GM18873 (cell line): ENCODE results near the gene NAIP.
"Not testable (repeated sequence)": the region's sequence is repeated elsewhere in the genome, so short reads cannot be mapped to it uniquely, and the experiment has no call there.

ENCODE experiments used
- ATAC-seq: cut with Tn5 transposase; IDR thresholded peaks from one replicate; pipeline ENCODE4 v1.9.1; 2021; ENCODE audit warnings: mild to moderate bottlenecking, moderate library complexity, moderate number of reproducible peaks; ENCODE audit not compliant: unreplicated experiment, low FRiP score

Gene NAIP

DNA sequence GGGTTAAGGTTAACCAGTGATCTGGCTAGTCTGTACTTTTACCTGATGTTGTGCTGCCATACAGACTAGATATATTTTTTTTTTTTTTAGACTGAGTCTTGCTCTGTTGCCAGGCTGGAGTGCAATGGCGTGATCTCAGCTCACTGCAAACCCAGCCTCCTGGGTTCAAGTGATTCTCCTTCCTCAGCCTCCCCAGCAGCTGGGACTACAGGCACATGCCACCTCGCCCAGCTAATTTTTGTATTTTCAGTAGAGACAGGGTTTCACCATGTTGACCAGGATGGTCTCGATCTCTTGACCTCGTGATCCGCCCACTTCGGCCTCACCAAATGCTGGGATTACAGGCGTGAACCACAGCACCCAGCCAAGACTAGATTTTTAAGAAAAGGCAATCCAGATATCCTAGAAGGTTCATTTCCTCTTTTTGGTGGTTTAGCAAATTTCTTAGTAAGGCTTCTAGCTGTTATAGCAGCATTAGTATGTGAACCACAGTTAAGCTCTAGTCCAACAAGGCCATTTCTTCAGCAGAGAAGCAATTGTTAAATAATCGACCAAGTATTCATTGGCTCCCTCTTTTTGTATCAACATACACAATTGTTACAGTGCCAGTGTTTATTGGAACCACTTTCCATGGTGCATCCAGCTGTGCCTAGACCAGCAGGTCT lies at the start of gene NAIP:
NAIP (minus strand) TSS at position 51 of the 665 bp plus-strand sequence. CDS start 12,424 bp downstream, outside the sequence.
- ATAC-seq, result not testable (repeated sequence)

GRCh38 chr5:71067262-71067928 lies 42.3 kb upstream of the NAIP start, which contains the start of gene GTF2H2:
TSS of gene GTF2H2 (minus strand) at chr5:71067676. CDS start at chr5:71062763, 4,913 bp downstream.
- ATAC-seq, result peak; percentile 88

- not testable (repeated sequence) for ATAC-seq
Measured at GRCh38 chr5:71061322-71061721, 36.2 kb upstream of the NAIP start.

GRCh38 chr5:71059426-71059825 lies 34.3 kb upstream of the NAIP start:
- not testable (repeated sequence) for ATAC-seq

GRCh38 chr5:71044808-71045207 lies 19.7 kb upstream of the NAIP start:
- ATAC-seq, result not testable (repeated sequence)

DNA sequence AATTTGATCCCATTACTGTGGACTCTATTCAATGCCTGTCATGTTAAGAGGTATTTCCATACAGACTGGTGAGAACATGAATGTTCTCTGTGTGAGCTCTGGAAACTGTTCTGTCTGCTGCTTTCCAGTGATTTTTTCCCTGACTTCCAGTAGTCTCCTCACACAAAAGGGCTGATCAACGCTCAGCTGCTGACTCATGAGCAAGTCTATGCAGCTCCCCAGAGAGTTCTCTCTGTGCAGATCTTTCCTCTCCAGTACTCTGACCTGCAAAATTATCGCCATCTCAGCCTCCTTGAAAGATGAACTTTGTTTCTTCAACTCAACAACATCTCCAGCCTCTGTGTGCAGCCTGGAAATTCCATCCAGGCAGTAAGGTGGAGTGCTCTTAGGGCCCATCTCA lies 19.0 kb upstream of the NAIP start:
- ATAC-seq, result not testable (repeated sequence)

DNA sequence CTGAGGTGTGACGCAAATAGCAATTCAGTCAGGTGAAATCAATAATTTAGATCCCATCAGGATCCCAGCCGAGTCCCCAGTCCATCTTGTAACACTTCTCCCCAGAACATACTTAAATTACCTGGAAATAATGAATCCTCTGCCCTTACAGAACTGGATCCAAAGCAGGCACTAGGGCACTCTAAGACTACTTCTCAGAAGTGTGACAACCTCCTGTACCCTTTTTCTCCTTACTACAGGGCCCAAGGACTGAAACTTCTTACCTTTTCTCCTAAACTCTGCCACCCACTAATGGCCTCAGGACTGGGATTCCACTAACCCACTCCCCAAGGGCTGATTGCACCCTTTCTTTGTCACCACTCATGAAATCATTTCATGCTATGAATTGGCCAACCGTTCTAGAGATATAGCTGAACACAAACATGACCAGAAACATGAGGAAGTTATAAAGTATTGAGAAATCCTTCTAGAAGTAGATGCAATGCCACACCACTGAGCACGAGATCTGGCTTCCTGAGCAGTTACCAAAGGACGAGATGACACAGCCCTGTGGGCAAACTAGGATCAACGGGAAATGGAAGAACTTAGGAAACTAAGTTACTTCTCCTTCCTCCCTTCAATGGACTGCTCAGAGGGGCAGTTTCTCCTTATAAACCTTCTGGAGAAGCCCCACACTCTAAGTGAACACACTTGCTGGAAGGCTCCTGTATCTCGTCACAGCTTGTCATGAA lies 6.1 kb upstream of the NAIP start:
- ATAC-seq, result not testable (repeated sequence)

GRCh38 chr5:71020643-71021042 lies 4.5 kb downstream of the NAIP start:
- ATAC-seq, result not testable (repeated sequence)

DNA sequence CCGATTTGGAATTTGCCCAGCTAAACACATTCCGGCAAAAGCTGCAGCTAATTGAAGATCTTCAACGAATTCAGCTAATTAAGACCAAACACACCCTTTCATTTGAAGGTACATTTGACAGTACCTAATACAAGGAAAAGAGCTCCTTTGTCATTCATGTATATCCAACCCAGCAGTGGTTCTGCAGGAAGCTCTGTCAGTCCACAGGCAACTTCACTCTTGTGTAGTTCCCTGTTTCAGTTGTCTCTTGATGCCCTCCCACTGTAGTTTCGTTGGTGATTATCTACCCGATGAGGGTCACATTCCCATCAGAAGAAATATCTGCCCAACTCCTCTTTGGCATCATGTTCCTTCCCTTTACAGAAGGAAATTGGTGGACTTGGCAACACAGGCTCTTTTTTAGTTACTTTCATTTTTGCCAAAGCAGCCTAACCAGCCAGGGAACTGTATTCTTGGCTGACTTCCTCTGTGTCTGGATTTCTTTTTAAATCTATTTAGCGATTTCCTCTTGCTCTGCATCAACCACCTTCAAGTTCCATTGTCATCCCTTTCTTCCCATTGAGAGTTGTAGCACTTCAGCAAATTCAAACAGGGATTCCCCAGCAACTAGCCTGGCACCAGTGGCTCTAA lies 6.6 kb downstream of the NAIP start:
- ATAC-seq, result not testable (repeated sequence)

GRCh38 chr5:71014176-71014575 lies 11.0 kb downstream of the NAIP start:
- ATAC-seq, result no peak

GRCh38 chr5:71013575-71013974 lies 11.6 kb downstream of the NAIP start:
- no peak for ATAC-seq

DNA sequence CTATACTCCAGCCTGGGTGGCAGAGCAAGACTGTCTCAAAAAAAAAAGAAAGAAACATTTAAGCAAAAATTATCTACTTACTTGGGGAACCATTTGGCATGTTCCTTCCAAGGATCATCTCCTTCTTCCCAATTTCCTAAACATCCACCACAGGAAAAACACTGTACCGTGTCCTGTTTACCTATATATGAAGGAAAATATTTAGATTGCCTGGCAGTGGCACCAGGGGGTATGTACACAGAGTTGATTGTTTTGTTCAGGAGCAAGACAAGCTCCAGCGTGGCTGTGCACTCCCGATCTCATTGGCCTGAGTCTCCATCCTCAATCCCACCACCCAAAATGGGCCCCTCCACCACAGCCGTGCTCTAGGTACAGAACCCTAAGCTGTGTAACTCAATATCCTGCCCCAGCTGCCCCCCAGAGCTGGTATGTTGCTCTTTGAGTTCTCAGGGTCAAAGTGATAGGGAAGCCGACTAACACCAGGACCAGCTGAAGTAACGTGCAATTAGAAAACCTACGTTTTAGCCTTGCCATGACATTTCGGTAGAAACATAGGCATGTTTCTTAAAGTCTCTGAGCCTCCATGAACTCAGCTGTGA lies 13.8 kb downstream of the NAIP start:
- no peak for ATAC-seq

- not testable (repeated sequence) for ATAC-seq
Measured at GRCh38 chr5:71006983-71007382, 18.2 kb downstream of the NAIP start.

DNA sequence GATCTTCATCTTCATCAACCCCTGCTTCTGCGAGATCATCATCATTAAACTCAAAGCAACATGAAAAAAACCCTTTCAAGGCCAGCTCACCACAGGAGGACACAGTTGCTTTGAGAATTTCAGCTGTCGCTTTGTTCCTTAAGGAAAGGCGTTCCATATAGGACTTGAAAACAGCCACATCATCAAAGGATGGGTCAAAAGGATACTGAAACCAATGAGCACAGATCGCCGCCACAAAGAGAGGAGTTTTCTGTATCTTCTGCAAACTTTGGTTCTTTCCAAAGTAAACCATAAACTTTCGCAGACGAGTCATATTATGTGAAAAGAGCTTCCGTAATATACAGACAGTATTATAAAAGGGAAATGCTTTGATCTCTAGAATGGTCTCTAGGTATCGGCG lies 40.3 kb downstream of the NAIP start:
- not testable (repeated sequence) for ATAC-seq

GRCh38 chr5:70967220-70967619 lies 57.9 kb downstream of the NAIP start:
- not testable (repeated sequence) for ATAC-seq

DNA sequence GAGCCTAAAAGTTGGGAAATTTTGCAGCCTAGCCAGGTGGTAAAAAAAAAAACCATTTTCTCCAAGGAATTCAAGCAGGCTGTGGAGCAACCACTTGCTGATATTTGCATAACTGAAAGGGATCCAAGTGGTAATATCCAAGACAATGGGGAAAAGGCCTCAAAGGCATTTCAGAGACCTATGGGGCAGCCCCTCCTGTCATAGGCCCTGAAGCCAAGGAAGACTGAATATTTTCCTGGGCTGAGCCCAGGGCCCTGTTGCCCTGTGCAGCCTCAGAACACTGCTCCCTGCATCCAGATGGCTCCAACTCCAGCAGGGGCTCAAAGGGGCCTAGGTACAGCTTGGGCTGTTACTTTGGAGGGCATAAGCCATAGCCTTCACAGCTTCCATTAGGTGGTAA lies 60.6 kb downstream of the NAIP start:
- ATAC-seq, result not testable (repeated sequence)

DNA sequence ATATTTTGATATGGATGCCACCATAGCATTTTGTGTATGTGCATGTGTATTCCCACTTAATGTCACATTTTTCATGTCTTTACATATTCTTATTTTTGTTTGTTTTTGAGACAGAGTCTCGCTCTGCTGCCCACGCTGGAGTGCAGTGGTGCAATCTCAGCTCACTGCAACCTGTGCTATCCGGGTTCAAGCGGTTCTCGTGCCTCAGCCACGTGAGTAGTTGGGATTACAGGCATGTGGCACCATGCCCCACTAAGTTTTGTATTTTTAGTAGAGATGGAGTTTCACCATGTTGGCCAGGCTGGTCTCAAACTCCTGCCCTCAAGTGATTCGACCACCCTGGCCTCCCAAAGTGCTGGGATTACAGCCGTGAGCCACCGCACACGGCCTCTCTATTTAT lies 72.1 kb downstream of the NAIP start:
- not testable (repeated sequence) for ATAC-seq

DNA sequence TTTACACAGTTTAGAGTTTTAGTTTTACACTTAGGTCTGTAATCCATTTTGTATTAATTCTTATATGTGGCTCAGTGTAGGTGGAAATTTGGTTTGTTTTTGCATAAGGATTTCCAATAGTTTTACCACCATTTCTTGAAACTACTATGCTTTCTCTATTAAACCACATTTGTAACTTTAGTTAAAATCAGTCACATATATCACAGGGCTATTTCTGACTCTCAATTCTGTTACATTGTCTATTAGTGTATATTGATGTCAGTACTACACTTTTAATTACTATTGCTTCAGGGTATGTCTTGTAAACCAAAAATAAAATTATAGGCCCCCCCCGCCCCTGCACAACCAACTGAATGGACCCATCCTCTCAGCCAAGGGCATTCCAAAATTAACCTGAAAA lies 92.6 kb downstream of the NAIP start:
- ATAC-seq, result not testable (repeated sequence)

DNA sequence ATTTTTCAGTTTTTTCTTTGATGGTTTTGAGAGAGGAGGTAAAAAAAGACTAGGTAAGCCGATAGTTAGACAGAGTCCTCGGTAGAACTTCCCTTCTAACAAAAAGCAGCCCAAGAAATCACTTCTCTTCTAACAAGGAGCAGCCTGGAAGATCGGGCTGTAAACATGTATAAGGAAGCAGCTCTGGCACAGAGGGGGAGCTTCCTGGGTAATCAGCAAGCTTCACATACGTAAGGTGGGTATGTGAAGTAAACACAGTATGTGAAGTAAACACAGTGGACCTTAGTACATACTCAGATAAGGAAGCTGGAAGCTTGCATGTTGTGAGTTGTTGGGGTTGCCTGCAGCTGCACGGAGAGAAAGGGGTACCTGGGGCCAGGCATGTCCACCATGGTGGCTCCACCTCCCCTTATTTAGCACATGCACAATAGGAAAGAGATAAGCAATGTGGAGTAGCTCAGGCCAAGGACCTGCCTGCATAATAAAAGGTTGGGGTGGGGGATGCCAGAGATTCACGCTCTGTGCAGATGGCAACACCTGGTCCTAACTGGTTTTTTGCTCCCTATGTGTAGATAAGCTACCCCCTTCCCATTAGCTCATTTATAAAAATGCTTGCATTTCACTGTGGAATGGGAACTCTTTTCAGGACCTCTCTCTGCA lies 93.3 kb downstream of the NAIP start:
- ATAC-seq, result not testable (repeated sequence)

GRCh38 chr5:70925211-70925562 lies 100.0 kb downstream of the NAIP start:
- peak; percentile 10 for ATAC-seq
